Measurements from ENCODE around the gene CTCFL. TPM values are rescaled to one million over a fixed set of nuclear protein-coding genes. Genes with fewer than 3 reads are reported as not detected.
A peak's percentile ranks its signal among the peaks of the same experiment; 100 is the strongest.

The CTCFL gene
- total RNA-seq, 4 donors from 2014 or later, result 0.13 to 0.46 TPM; not detected in 2

- Histone ChIP-seq H3K4me1 (peaks cover 0 to 5% of the 10 kb centered on the region in 2 donors), H3K27ac (no peak overlapping the region), H3K36me3 (no peaks in the 10 kb centered on the region), H3K9me3 (no peaks in the 10 kb centered on the region), H3K27me3 (no peaks in the 10 kb centered on the region), H3K4me3 (replicated peaks in 1 of 3) (no peak overlapping the region)
- intact Hi-C loops (cut with DNase I), result no loop called here
- 77 to 78% methylated on average over 17 to 18 of the region's 18 CpGs for WGBS, 2 donors
- TF ChIP-seq POLR2A (IDR thresholded peaks at IDR 0.05), result no peak
- no peak for TF ChIP-seq CTCF (IDR thresholded peaks at IDR 0.05)
- peak in 1 of 2 donors; percentile 41 for DNase-seq
Measured at GRCh38 chr20:57468523-57469417, 56.2 kb downstream of the CTCFL start.

- DNase-seq, result no peak
- intact Hi-C loops (cut with DNase I), result no loop called here
- Histone ChIP-seq H3K36me3 (no peaks in the 10 kb centered on the region), H3K9me3 (no peaks in the 10 kb centered on the region), H3K4me1 (no peaks in the 10 kb centered on the region), H3K27ac (no peak overlapping the region), H3K27me3 (no peaks in the 10 kb centered on the region), H3K4me3 (replicated peaks in 1 of 3) (no peak overlapping the region)
- 53 to 66% methylated on average over 6 of the region's 6 CpGs for WGBS, 2 donors
- TF ChIP-seq POLR2A (IDR thresholded peaks at IDR 0.05) (no peak), CTCF (IDR thresholded peaks at IDR 0.05) (no peak)
Measured at GRCh38 chr20:57467742-57468141, 57.2 kb downstream of the CTCFL start.

- no peaks in the 10 kb centered on the region for H3K36me3 ChIP-seq
- 79 to 80% methylated on average over 4 of the region's 4 CpGs for WGBS, 2 donors
- TF ChIP-seq POLR2A (IDR thresholded peaks at IDR 0.05) (no peak), CTCF (IDR thresholded peaks at IDR 0.05) (no peak)
- H3K4me3 ChIP-seq (replicated peaks in 1 of 3), result no peak overlapping the region
- intact Hi-C loops (cut with DNase I), result no loop called here
- no peak for DNase-seq
- no peaks in the 10 kb centered on the region for H3K27me3 ChIP-seq
- no peaks in the 10 kb centered on the region for H3K9me3 ChIP-seq
- H3K27ac ChIP-seq, result no peak overlapping the region
- H3K4me1 ChIP-seq, result no peaks in the 10 kb centered on the region
Measured at GRCh38 chr20:57465943-57466342, 59.0 kb downstream of the CTCFL start.

GRCh38 chr20:57465486-57465885 lies 59.5 kb downstream of the CTCFL start:
- WGBS, 2 donors, result 98 to 99% methylated on average over 7 to 8 of the region's 8 CpGs
- no peaks in the 10 kb centered on the region for H3K36me3 ChIP-seq
- H3K27me3 ChIP-seq, result no peaks in the 10 kb centered on the region
- no peak for DNase-seq
- TF ChIP-seq CTCF (IDR thresholded peaks at IDR 0.05), result no peak
- no peak for TF ChIP-seq POLR2A (IDR thresholded peaks at IDR 0.05)
- H3K27ac ChIP-seq, result no peak overlapping the region
- H3K4me3 ChIP-seq (replicated peaks in 1 of 3), result no peak overlapping the region
- no peaks in the 10 kb centered on the region for H3K4me1 ChIP-seq
- intact Hi-C loops (cut with DNase I), result no loop called here
- no peaks in the 10 kb centered on the region for H3K9me3 ChIP-seq

GRCh38 chr20:57464642-57465211 lies 60.2 kb downstream of the CTCFL start:
- Histone ChIP-seq H3K36me3 (no peaks in the 10 kb centered on the region), H3K27ac (no peak overlapping the region), H3K9me3 (no peaks in the 10 kb centered on the region), H3K4me3 (replicated peaks in 1 of 3) (no peak overlapping the region), H3K27me3 (no peaks in the 10 kb centered on the region), H3K4me1 (no peaks in the 10 kb centered on the region)
- DNase-seq, result no peak
- WGBS, 2 donors, result 84 to 89% methylated on average over 12 to 13 of the region's 13 CpGs
- no peak for TF ChIP-seq POLR2A (IDR thresholded peaks at IDR 0.05)
- TF ChIP-seq CTCF (IDR thresholded peaks at IDR 0.05), result peak in 1 of 6 experiments; percentile 11
- intact Hi-C loops (cut with DNase I), result no loop called here
